Activated T-helper 9 cell treated with anti-CD3 and anti-CD28 coated beads, Interleukin-2, amount 50 U/mL, for 16 hours (primary cell): ENCODE measurements around the gene SLC9A7.
A peak's percentile ranks its signal among the peaks of the same experiment; 100 is the strongest.

ENCODE experiments used
- DNase-seq: peaks from one replicate; pipeline ENCODE4 v3.0.0-alpha.2; 2020; ENCODE audit warnings: low read depth

Gene SLC9A7

DNA sequence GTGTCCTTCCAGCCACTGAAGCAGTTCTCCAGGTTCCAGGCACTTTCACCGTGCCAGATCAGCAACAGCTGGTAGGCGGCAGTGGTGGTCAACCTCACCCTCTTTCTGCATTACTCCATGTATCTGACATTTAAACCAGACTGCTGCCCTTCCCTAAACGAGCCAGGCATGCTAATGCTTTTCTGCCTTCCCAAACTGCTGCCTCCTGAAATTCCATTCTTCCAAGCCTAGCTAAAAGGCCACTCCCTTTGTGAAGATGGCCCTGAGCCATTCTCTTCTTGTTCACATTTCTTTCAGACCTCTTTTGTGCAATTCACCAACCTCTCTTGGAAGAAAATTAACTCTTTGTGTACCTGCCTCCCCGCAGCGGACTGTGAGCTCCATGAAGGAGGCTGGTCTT, 111.7 kb downstream of the SLC9A7 start:
- no peak for DNase-seq

DNA sequence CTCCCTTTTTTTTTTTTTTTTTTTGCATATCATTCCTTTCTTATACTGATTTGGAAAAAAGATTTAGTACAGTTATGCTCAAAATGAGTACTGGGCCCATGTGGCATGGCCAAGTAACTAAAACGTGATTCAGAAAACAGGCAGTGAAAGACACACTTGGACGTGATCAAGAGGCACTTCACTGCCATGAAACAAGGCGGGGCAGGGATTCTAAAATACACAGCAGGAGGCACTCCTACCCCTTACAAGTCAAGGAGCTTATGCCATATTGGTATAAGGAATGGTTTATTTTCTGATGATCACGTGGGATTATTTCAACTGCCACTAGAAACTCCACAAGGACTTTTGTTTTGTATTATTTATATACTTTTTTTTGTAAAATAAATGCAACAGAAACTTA, 113.3 kb downstream of the SLC9A7 start:
- DNase-seq, result no peak

- DNase-seq, result no peak
These were observed 115.3 kb downstream of the SLC9A7 start for GRCh38 chrX:46643636-46644035.

DNA sequence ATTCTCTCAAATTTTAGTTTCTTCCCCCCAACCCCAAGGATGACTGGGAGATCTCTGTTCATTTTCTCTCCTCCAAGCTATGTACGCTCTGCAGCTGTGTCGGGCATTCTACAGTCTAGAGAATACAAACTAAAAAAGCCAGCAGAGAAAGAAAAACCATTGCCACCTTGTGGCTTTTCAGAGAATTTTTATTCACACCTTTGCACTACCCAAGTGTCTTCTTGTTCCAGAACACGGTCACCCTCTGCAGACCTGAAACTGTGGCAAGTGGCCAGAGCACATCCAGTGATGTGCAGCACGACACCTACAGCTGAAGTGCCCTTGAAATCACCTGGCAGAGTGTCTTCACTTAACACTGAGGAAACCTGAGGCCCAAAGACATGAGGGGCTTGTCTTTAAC, 116.8 kb downstream of the SLC9A7 start:
- no peak for DNase-seq

DNA sequence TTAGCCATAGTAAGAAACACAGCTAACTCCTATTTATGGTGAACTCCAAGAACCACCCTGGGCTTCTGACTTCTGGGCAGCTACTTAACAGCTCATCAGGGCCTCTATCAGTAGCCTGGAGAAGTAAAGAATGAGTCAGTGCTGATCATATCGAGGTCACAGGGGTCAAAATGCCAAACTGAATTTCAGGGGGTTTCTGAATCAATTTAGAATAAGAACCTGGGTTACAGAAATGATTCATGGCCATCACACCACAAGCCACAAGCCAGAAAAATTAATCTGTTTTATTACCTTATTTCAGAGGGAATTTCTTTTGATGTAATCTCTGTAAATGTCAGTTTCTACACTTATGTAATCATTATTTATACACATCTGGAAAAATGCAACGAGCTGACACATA, 121.0 kb downstream of the SLC9A7 start:
- no peak for DNase-seq

DNA sequence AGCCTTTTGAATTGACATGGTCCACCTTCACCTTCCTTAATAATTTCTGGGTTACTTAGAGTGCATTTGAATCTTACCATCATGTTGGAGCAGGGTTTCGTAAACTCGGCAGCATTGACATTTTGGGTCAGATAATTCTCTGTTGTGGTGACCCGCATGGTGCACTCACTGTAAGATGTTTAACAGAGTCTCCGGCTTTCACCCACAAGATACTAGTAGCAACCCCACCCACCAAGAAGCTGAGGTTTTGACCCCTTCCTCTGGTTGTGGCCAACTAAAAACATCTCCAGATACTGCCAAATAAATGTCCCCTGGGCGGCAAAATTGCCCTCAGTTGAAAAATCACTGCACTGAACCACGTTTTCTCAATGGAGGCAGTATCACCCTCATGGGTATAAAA, 122.7 kb downstream of the SLC9A7 start:
- DNase-seq, result no peak

- no peak for DNase-seq
These were observed 123.7 kb downstream of the SLC9A7 start for GRCh38 chrX:46635186-46635585.

GRCh38 chrX:46634577-46634976, 124.3 kb downstream of the SLC9A7 start:
- no peak for DNase-seq

- DNase-seq, result no peak
These were observed 128.8 kb downstream of the SLC9A7 start for GRCh38 chrX:46630141-46630540.

GRCh38 chrX:46628460-46629371, 130.2 kb downstream of the SLC9A7 start:
- no peak for DNase-seq

DNA sequence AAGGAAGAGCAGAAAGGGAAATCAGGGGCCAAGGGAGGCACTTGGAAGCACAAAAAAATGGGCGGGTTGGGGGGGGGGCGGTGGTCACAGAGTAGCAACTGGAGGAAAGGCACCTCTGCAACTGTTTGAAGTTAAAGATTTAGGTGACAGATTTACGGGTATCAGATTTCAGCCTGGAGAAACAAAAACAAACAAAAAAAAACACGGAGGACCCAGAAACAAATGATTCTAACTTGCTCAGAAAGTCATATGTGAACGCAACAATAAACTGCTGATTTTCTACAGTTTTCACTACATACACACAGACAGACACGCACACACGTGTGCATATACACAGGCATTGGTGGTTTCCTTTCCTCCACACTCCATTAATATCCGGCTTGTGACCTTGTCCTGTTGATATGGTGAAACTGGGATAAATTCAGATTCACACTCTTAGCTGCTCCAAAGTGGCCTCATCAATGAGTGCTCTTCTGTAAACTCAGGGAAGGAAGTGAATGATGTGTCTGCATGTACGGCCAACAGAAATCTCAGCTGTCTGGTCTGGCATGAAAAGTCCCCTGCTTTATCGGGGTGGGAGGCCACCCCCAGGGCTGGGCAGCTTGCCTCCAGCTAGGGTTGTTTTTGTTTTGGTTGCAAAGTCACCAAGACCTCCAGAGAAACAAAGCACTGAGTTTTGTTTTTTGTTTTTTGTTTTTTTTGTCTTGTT, 131.1 kb downstream of the SLC9A7 start:
- no peak for DNase-seq

DNA sequence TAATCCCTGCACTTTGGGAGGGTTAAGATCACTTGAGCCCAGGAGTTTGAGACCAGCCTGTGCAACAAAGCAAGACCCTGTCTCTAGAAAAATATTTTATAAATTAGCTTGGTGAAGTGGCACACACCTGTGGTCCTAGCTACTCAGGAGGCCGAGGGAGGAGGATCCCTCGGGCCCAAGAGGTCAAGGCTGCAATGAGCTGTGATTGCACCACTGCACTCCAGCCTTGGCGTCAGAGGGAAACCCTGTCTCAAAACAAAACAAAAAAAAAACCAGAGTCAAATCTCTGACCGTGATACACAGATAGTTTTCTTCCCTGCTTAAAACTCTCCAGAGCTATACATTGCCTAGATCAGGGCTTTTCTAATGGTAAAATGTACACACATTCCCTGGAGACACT, 131.9 kb downstream of the SLC9A7 start:
- no peak for DNase-seq

- peak; percentile 2 for DNase-seq
These were observed 132.4 kb downstream of the SLC9A7 start for GRCh38 chrX:46626566-46626965.

- no peak for DNase-seq
These were observed 134.7 kb downstream of the SLC9A7 start for GRCh38 chrX:46624090-46624786.

- no peak for DNase-seq
These were observed 137.3 kb downstream of the SLC9A7 start for GRCh38 chrX:46621572-46621971.

- DNase-seq, result no peak
These were observed 138.4 kb downstream of the SLC9A7 start for GRCh38 chrX:46620505-46620904.

GRCh38 chrX:46618947-46619346, 140.0 kb downstream of the SLC9A7 start:
- no peak for DNase-seq

DNA sequence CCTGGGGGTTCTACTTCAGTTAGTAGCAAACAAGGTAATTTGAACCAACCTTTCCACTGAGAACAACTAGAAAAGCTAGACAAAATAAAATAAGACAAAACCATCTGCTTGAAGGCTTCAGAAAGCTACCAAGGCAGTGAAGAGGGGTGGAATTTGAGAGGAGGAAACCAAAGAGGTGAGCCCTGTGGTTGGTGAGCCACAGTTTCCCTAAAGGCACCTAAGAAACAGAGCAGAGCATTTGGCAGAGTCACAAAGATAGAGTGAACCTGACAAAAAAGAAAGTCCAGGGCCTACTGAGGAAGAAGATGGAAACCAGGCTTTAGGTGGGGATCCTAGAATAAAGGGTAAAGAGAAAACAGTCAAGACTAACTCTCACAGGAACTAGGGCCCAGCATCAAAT, 141.0 kb downstream of the SLC9A7 start:
- DNase-seq, result no peak

GRCh38 chrX:46611658-46612362, 147.1 kb downstream of the SLC9A7 start:
- no peak for DNase-seq

DNA sequence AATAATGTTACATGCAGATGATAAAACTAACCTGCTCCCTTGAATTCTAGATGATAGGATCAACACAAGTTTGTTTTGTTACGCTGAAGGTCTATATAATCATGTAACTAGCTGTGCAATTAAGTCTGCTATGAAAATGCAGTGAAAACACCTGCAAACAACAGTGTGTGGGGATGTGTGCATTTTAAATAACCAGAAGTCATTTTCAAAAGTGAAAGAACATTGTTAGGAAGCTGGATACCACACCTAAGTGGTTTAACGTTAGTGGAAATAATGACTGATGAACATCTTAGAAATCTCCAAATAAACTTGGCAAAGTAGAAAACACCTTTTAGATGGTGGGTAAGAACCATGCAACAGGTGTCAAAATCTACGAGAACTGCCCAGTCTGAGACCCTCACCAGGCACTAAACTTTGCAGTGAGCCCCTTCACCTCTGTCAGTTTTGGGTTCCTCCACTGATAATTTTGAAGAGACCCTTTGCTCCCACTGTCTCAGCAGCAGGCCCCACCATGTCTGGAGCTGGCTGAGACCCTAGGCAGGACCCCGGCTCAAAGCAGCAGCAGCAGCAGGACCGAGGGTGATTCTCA, 148.8 kb downstream of the SLC9A7 start:
- DNase-seq, result no peak

DNA sequence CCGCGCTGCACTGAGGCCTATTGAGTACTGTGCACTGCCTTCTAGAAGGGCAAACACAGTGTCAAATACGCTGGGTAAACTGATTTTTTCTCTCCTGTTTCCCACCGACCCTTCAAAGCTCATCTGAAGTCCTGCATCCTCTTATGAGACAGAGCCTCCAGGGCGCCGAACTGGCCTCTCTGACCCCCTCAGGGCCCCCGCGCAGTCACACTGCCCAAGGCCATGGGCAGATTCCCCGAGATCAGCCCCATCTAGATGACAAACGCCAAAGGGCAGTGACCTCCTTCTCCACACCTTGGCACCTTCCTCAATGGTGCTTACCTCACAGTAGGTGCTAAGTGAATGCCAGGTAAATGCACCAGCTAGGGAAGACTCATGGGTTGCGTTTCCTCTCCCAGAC, 151.0 kb downstream of the SLC9A7 start:
- no peak for DNase-seq
